ENCODE data around the gene ARMH2. TPM values are rescaled to one million over a fixed set of nuclear protein-coding genes. Genes with fewer than 3 reads are reported as not detected.

The ARMH2 gene
- total RNA-seq, 2 donors from 2014 or later, result not detected

DNA sequence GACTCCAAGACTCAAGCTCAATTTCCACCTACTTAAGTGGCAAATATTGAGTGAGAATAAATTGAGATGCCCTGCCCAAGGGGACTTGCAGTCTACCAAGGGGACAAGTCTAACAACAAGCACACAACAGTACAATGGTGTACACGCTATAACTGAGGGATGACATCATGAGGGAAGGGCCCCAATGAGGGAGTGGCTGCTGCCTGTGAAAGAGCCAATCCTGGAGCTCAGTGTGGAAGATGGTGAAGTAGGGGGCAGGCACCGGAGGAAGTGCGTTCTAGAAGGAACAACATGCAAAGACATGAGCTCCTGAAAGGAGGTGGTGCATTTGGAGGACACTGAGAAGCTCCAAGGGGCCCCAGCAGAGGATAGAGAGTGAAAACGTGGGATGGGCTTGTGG is 46.9 kb upstream of the ARMH2 start:
- H3K9ac ChIP-seq (ENCODE audit: extremely low read depth, low read length, poor library complexity, severe bottlenecking), result no peak overlapping the region
- 93 to 100% methylated on average over 1 to 4 of the region's 4 CpGs for WGBS, 2 experiments (ENCODE audit: insufficient coverage in 1 of 2, insufficient read length in 1 of 2)

DNA sequence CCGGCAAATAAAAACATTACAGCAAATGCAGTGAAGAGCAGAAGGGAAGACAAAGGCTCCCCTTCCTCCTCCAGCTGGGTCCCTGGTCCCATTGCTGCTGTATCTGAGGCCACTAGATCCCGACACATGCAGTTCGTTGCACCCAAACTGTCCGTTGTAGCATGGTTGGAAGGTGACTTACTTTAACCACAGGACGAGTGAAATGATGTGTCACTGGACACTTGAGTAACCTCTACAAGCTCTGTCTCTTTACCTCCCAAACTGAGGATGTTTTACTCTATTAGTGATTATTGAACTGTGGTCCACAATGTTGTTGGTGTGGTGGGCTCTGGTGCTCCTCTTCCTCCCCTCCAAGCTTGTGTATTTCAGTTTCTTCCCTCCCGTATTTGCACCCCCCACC is 46.2 kb upstream of the ARMH2 start:
- Mint-ChIP-seq H3K36me3 (ENCODE audit: low read depth) (peaks cover 14% of the 10 kb centered on the region), H3K9me3 (no peaks in the 10 kb centered on the region), H3K27ac (no peak overlapping the region), H3K4me1 (peaks cover 19% of the 10 kb centered on the region), H3K27me3 (ENCODE audit: insufficient read depth) (peaks cover 4% of the 10 kb centered on the region), H3K4me3 (no peak overlapping the region)
- H3K9ac ChIP-seq (ENCODE audit: extremely low read depth, low read length, poor library complexity, severe bottlenecking), result no peak overlapping the region
- H3K4me1 ChIP-seq (ENCODE audit: control insufficient read depth, insufficient read depth, low read length), result no peaks in the 10 kb centered on the region
- peaks cover 13% of the 10 kb centered on the region for H3K27me3 ChIP-seq (ENCODE audit: control insufficient read depth, insufficient read depth, low read length, poor library complexity, severe bottlenecking)
- 93 to 98% methylated on average over 5 of the region's 6 CpGs for WGBS, 2 experiments (ENCODE audit: insufficient coverage in 1 of 2, insufficient read length in 1 of 2)
- no peak overlapping the region for H3K27ac ChIP-seq (ENCODE audit: low read depth, low read length)
- no peaks in the 10 kb centered on the region for H3K36me3 ChIP-seq (ENCODE audit: control insufficient read depth, insufficient read depth, low read length)
- TF ChIP-seq, protein P1, sequence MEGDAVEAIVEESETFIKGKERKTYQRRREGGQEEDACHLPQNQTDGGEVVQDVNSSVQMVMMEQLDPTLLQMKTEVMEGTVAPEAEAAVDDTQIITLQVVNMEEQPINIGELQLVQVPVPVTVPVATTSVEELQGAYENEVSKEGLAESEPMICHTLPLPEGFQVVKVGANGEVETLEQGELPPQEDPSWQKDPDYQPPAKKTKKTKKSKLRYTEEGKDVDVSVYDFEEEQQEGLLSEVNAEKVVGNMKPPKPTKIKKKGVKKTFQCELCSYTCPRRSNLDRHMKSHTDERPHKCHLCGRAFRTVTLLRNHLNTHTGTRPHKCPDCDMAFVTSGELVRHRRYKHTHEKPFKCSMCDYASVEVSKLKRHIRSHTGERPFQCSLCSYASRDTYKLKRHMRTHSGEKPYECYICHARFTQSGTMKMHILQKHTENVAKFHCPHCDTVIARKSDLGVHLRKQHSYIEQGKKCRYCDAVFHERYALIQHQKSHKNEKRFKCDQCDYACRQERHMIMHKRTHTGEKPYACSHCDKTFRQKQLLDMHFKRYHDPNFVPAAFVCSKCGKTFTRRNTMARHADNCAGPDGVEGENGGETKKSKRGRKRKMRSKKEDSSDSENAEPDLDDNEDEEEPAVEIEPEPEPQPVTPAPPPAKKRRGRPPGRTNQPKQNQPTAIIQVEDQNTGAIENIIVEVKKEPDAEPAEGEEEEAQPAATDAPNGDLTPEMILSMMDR (conservative IDR thresholded peaks at IDR 0.05), result no peak
- H3K4me3 ChIP-seq (ENCODE audit: low read length), result no peak overlapping the region
- no peaks in the 10 kb centered on the region for H3K9me3 ChIP-seq (ENCODE audit: control insufficient read depth, low read length)
- DNase-seq, result no peak

More for the DNA sequence above, 46.9 kb upstream of the ARMH2 start:
- peaks cover 14% of the 10 kb centered on the region for H3K36me3 Mint-ChIP-seq (ENCODE audit: low read depth)
- TF ChIP-seq, protein P1 (conservative IDR thresholded peaks at IDR 0.05), result no peak
- H3K9me3 Mint-ChIP-seq, result no peaks in the 10 kb centered on the region
- Histone ChIP-seq H3K36me3 (ENCODE audit: control insufficient read depth, insufficient read depth, low read length) (no peaks in the 10 kb centered on the region), H3K9me3 (ENCODE audit: control insufficient read depth, low read length) (no peaks in the 10 kb centered on the region), H3K27ac (ENCODE audit: low read depth, low read length) (no peak overlapping the region), H3K4me1 (ENCODE audit: control insufficient read depth, insufficient read depth, low read length) (no peaks in the 10 kb centered on the region), H3K4me3 (ENCODE audit: low read length) (no peak overlapping the region), H3K27me3 (ENCODE audit: control insufficient read depth, insufficient read depth, low read length, poor library complexity, severe bottlenecking) (peaks cover 10% of the 10 kb centered on the region)
- no peak for DNase-seq
- no peak overlapping the region for H3K27ac Mint-ChIP-seq
- peaks cover 4% of the 10 kb centered on the region for H3K27me3 Mint-ChIP-seq (ENCODE audit: insufficient read depth)
- H3K4me1 Mint-ChIP-seq, result peaks cover 19% of the 10 kb centered on the region
- H3K4me3 Mint-ChIP-seq, result no peak overlapping the region

DNA sequence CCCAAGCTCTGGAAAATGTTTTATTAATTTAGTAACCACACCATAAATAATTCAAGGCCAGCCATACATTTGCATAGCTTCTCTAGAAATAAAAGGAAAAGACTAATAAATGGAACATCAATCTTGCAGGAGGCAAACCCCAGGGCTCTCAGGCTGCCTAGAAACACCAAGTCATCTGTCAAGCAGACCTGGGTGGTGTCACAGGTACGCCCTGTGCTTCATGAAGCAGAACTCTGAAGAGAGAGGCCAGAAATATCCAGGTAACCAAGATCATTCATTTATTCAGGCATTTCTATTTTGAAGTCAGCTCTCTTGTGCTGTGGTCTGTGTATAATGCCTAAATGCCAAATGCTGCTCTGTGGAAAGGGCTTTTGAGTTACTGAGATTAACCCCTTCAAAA is 45.3 kb upstream of the ARMH2 start:
- no peak overlapping the region for H3K4me3 Mint-ChIP-seq
- Histone ChIP-seq H3K36me3 (ENCODE audit: control insufficient read depth, insufficient read depth, low read length) (no peaks in the 10 kb centered on the region), H3K9me3 (ENCODE audit: control insufficient read depth, low read length) (no peaks in the 10 kb centered on the region), H3K4me1 (ENCODE audit: control insufficient read depth, insufficient read depth, low read length) (no peaks in the 10 kb centered on the region), H3K4me3 (ENCODE audit: low read length) (no peak overlapping the region), H3K9ac (ENCODE audit: extremely low read depth, low read length, poor library complexity, severe bottlenecking) (no peak overlapping the region), H3K27ac (ENCODE audit: low read depth, low read length) (no peak overlapping the region), H3K27me3 (ENCODE audit: control insufficient read depth, insufficient read depth, low read length, poor library complexity, severe bottlenecking) (peaks cover 13% of the 10 kb centered on the region)
- H3K4me1 Mint-ChIP-seq, result peaks cover 19% of the 10 kb centered on the region
- no peaks in the 10 kb centered on the region for H3K9me3 Mint-ChIP-seq
- no peak for DNase-seq
- H3K27me3 Mint-ChIP-seq (ENCODE audit: insufficient read depth), result peaks cover 4% of the 10 kb centered on the region
- peaks cover 9% of the 10 kb centered on the region for H3K36me3 Mint-ChIP-seq (ENCODE audit: low read depth)
- TF ChIP-seq, protein P1 (conservative IDR thresholded peaks at IDR 0.05), result no peak
- H3K27ac Mint-ChIP-seq, result no peak overlapping the region
- WGBS, 2 experiments (ENCODE audit: insufficient coverage in 1 of 2, insufficient read length in 1 of 2), result 91% methylated on average over 1 of the region's 1 CpG; no CpG with 5 or more reads in 1 of the 2 experiments

Data from endodermal cell (in vitro differentiated cells).